Transverse colon (tissue), 4 donors: ENCODE data around the gene KRT81. TPM values are rescaled to one million over a fixed set of nuclear protein-coding genes. Genes with fewer than 3 reads are reported as not detected.
"Not testable (repeated sequence)": the region's sequence is repeated elsewhere in the genome, so short reads cannot be mapped to it uniquely, and the experiment has no call there.

ENCODE experiments used
- DNase-seq: peaks from one replicate; pipeline ENCODE4 v3.0.0-alpha.2; 2019
- H3K27ac ChIP-seq, 4 donors: fragments of 200-600 bp; sonication (generic); 2 replicates each; pipeline ENCODE4 v1.5.1; 2016 to 2018; ENCODE audit warnings: inconsistent platforms in 4 of 4
- H3K27me3 ChIP-seq: fragments of 200-600 bp; sonication (generic); 2 replicates; pipeline ENCODE4 v1.5.1; 2017; ENCODE audit warnings: inconsistent platforms
- H3K36me3 ChIP-seq, 4 donors: fragments of 200-600 bp; sonication (generic); 2 replicates each; pipeline ENCODE4 v1.5.1; 2017 to 2019; ENCODE audit warnings: inconsistent platforms in 4 of 4
- H3K4me1 ChIP-seq, 4 donors: fragments of 200-600 bp; sonication (generic); 2 replicates each; pipeline ENCODE4 v1.5.1; 2017 to 2020; ENCODE audit warnings: inconsistent platforms in 4 of 4
- H3K4me3 ChIP-seq, 4 donors: fragments of 200-600 bp; sonication (generic); 1 replicate in 1 of 4; 2 replicates in 3 of 4; pipeline versions ENCODE4 v1.5.1 to v1.6.1; 2017 to 2019; ENCODE audit warnings: inconsistent platforms in 4 of 4
- H3K9me3 ChIP-seq, 2 donors: fragments of 200-600 bp; sonication (generic); 2 replicates each; pipeline ENCODE4 v1.5.1; 2017 to 2019; ENCODE audit warnings: inconsistent platforms in 2 of 2
- CTCF ChIP-seq, 5 experiments: fragments of 200-600 bp in 3 of 5; fragments of 450-650 bp in 2 of 5; sonication (generic) in 3 of 5; IDR thresholded peaks; 1 replicate in 2 of 5; 2 replicates in 3 of 5; pipeline ENCODE4 v1.5.1; 2016 to 2017; ENCODE audit warnings: antibody characterized with exemption in 5 of 5, inconsistent platforms in 3 of 5, mild to moderate bottlenecking in 2 of 5, moderate library complexity in 1 of 5
- EP300 ChIP-seq: sonication (generic); formaldehyde crosslinking; IDR thresholded peaks from one replicate; pipeline ENCODE4 v1.6.1; 2017; ENCODE audit warnings: antibody characterized with exemption, low read depth
- POLR2A ChIP-seq: fragments of 450-650 bp; IDR thresholded peaks from one replicate; pipeline ENCODE4 v1.6.1; 2016; ENCODE audit warnings: antibody characterized with exemption, mild to moderate bottlenecking, moderate library complexity
- POLR2AphosphoS5 ChIP-seq, 3 donors: sonication (generic); formaldehyde crosslinking; IDR thresholded peaks; one replicate each; pipeline ENCODE4 v1.6.1; 2016; ENCODE audit warnings: antibody characterized with exemption in 3 of 3
- WGBS, 2 donors: methylation state at CpG; one replicate each; pipeline ENCODE4 v1.1.5; 2018; ENCODE audit warnings: low coverage in 1 of 2; 5-methylcytosine and 5-hydroxymethylcytosine counted together
- in situ Hi-C, 4 donors: fragments of 200-750 bp; cut with MboI; loops; one replicate each; pipeline versions ENCODE4 v1.15.0 to v1.15.1; 2017; ENCODE audit warnings: low sequenced_read_pairs in 3 of 4, low pct_ligation_motif_present in 1 of 4, low pct_unique_long_range_greater_than_20kb in 1 of 4
- intact Hi-C: fragments of 100-400 bp; cut with DNase I; formaldehyde crosslinking; loops from one replicate; pipeline ENCODE4 v1.15.1; 2023; ENCODE audit warnings: low total_unique reads
- total RNA-seq, 4 donors: library from RNA; depleted of rRNA; stranded (reverse); fragments of >200 nt; gene quantifications; one replicate each; pipeline ENCODE4 v1.1.0, GENCODE V29; 2016

The KRT81 gene
- total RNA-seq, 4 donors from 2014 or later = not detected

GRCh38 chr12:52317468-52318052, 26.2 kb upstream of the KRT81 start:
- Histone ChIP-seq H3K9me3 (no peaks in the 10 kb centered on the region), H3K4me1 (peaks cover 0 to 4% (median 0%) of the 10 kb centered on the region in 4 donors), H3K36me3 (no peaks in the 10 kb centered on the region), H3K4me3 (no peak overlapping the region), H3K27ac (no peak overlapping the region), H3K27me3 (peaks cover 14% of the 10 kb centered on the region)
- in situ Hi-C loops (no loop called here), intact Hi-C loops (no loop called here)
- DNase-seq = no peak
- no peak for TF ChIP-seq EP300
- no peak for TF ChIP-seq POLR2A
- no peak for TF ChIP-seq POLR2AphosphoS5 (IDR thresholded peaks at IDR 0.05)
- TF ChIP-seq CTCF (IDR thresholded peaks at IDR 0.05) = no peak
- WGBS, 2 donors = 84% methylated on average over 12 of the region's 12 CpGs; no CpG with 5 or more reads in 1 of the 2 donors

- Histone ChIP-seq H3K4me3 (no peak overlapping the region), H3K27me3 (peaks cover 20% of the 10 kb centered on the region), H3K36me3 (no peaks in the 10 kb centered on the region), H3K9me3 (no peaks in the 10 kb centered on the region), H3K27ac (no peak overlapping the region), H3K4me1 (peaks cover 0 to 4% (median 0%) of the 10 kb centered on the region in 4 donors)
- TF ChIP-seq CTCF (IDR thresholded peaks at IDR 0.05) (no peak), POLR2A (no peak), POLR2AphosphoS5 (IDR thresholded peaks at IDR 0.05) (no peak), EP300 (no peak)
- no peak for DNase-seq
- intact Hi-C loops = no loop called here
- in situ Hi-C loops = no loop called here
- WGBS, 2 donors = 92 to 96% methylated on average over 4 to 11 of the region's 11 CpGs
Measured at GRCh38 chr12:52316701-52317100, 25.4 kb upstream of the KRT81 start.

- no peak overlapping the region for H3K4me3 ChIP-seq
- H3K9me3 ChIP-seq = no peaks in the 10 kb centered on the region
- 80% methylated on average over 9 of the region's 9 CpGs; no CpG with 5 or more reads in 1 of the 2 donors for WGBS, 2 donors
- H3K36me3 ChIP-seq = no peaks in the 10 kb centered on the region
- H3K27ac ChIP-seq = no peak overlapping the region
- DNase-seq = no peak
- TF ChIP-seq EP300 (no peak), CTCF (IDR thresholded peaks at IDR 0.05) (no peak), POLR2AphosphoS5 (IDR thresholded peaks at IDR 0.05) (no peak), POLR2A (no peak)
- intact Hi-C loops = no loop called here
- in situ Hi-C loops = no loop called here
- peaks cover 0 to 3% (median 0%) of the 10 kb centered on the region in 4 donors for H3K4me1 ChIP-seq
- peaks cover 21% of the 10 kb centered on the region for H3K27me3 ChIP-seq
Measured at GRCh38 chr12:52316290-52316689, 25.0 kb upstream of the KRT81 start.

GRCh38 chr12:52315721-52316120, 24.4 kb upstream of the KRT81 start:
- 61 to 64% methylated on average over 3 to 9 of the region's 9 CpGs for WGBS, 2 donors
- in situ Hi-C loops = not testable (repeated sequence)
- TF ChIP-seq CTCF (IDR thresholded peaks at IDR 0.05) = peak in 2 of 5 experiments; percentile 15 to 27

More at GRCh38 chr12:52315721-52316120, 24.4 kb upstream of the KRT81 start:
- H3K27me3 ChIP-seq = peaks cover 21% of the 10 kb centered on the region
- H3K36me3 ChIP-seq, DNase-seq, intact Hi-C loops, H3K27ac ChIP-seq, H3K4me3 ChIP-seq, H3K9me3 ChIP-seq, H3K4me1 ChIP-seq: not testable (repeated sequence)
